Measurements from ENCODE around the gene ASPSCR1. TPM values are rescaled to one million over a fixed set of nuclear protein-coding genes. Genes with fewer than 3 reads are reported as not detected.

The ASPSCR1 gene
- total RNA-seq, 1 experiment from 2014 or later, result 40.6 TPM

GRCh38 chr17:81961521-81962498 is 15.6 kb upstream of the ASPSCR1 start:
- H3K9me3 ChIP-seq (replicated peaks), result peaks cover 4% of the 10 kb centered on the region; the same call in 1 of the 2 replicates
- no peak overlapping the region for H3K4me3 ChIP-seq
- peaks cover 31% of the 10 kb centered on the region for H3K4me1 ChIP-seq
- DNase-seq, result no peak
- peaks cover 5% of the 10 kb centered on the region; the same call in 1 of the 2 replicates for H3K27me3 ChIP-seq
- no peaks in the 10 kb centered on the region for H3K36me3 ChIP-seq
- H3K27ac ChIP-seq, result no peak overlapping the region

- Histone ChIP-seq H3K9me3 (replicated peaks) (peaks cover 4% of the 10 kb centered on the region; the same call in 1 of the 2 replicates), H3K36me3 (no peaks in the 10 kb centered on the region), H3K27me3 (no peaks in the 10 kb centered on the region; the same call in 1 of the 2 replicates), H3K4me3 (no peak overlapping the region), H3K4me1 (peaks cover 39% of the 10 kb centered on the region), H3K27ac (no peak overlapping the region)
- DNase-seq, result peak; percentile 82 to 86
Measured at GRCh38 chr17:81962499-81963441, 14.7 kb upstream of the ASPSCR1 start.

- Histone ChIP-seq H3K9me3 (replicated peaks) (no peaks in the 10 kb centered on the region), H3K27me3 (no peaks in the 10 kb centered on the region; the same call in 1 of the 2 replicates), H3K4me1 (peaks cover 39% of the 10 kb centered on the region), H3K27ac (no peak overlapping the region), H3K4me3 (no peak overlapping the region), H3K36me3 (no peaks in the 10 kb centered on the region)
- DNase-seq, result no peak
Measured at GRCh38 chr17:81964081-81964849, 13.2 kb upstream of the ASPSCR1 start.

GRCh38 chr17:81966343-81967243 is 10.8 kb upstream of the ASPSCR1 start:
- H3K4me1 ChIP-seq, result peaks cover 39% of the 10 kb centered on the region
- no peaks in the 10 kb centered on the region for H3K36me3 ChIP-seq
- no peaks in the 10 kb centered on the region for H3K9me3 ChIP-seq (replicated peaks)
- no peaks in the 10 kb centered on the region; the same call in 1 of the 2 replicates for H3K27me3 ChIP-seq
- H3K27ac ChIP-seq, result peak overlapping the region; percentile 88
- DNase-seq, result peak; percentile 100
- H3K4me3 ChIP-seq, result peak overlapping the region; percentile 50

- Histone ChIP-seq H3K36me3 (no peaks in the 10 kb centered on the region), H3K4me1 (peaks cover 34% of the 10 kb centered on the region), H3K27ac (peak overlapping the region; percentile 88), H3K9me3 (replicated peaks) (no peaks in the 10 kb centered on the region), H3K27me3 (no peaks in the 10 kb centered on the region; the same call in 1 of the 2 replicates), H3K4me3 (peak overlapping the region; percentile 50)
- no peak for DNase-seq
Measured at GRCh38 chr17:81967244-81967532, 10.2 kb upstream of the ASPSCR1 start.

- Histone ChIP-seq H3K4me3 (peak overlapping the region; percentile 50), H3K36me3 (no peaks in the 10 kb centered on the region), H3K4me1 (peaks cover 28% of the 10 kb centered on the region), H3K27ac (peak overlapping the region; percentile 88), H3K27me3 (no peaks in the 10 kb centered on the region; the same call in 1 of the 2 replicates), H3K9me3 (replicated peaks) (no peaks in the 10 kb centered on the region)
- DNase-seq, result peak; percentile 100
Measured at GRCh38 chr17:81967533-81968395, 9.7 kb upstream of the ASPSCR1 start.

- Histone ChIP-seq H3K27ac (peak overlapping the region; percentile 88), H3K4me3 (peak overlapping the region; percentile 50), H3K27me3 (no peaks in the 10 kb centered on the region), H3K36me3 (no peaks in the 10 kb centered on the region), H3K9me3 (replicated peaks) (no peaks in the 10 kb centered on the region; the same call in 1 of the 2 replicates), H3K4me1 (peaks cover 22% of the 10 kb centered on the region)
- DNase-seq, result no peak
Measured at GRCh38 chr17:81968396-81968745, 9.1 kb upstream of the ASPSCR1 start.

GRCh38 chr17:81968850-81969812 is 8.3 kb upstream of the ASPSCR1 start:
- Histone ChIP-seq H3K4me3 (no peak overlapping the region), H3K27me3 (no peaks in the 10 kb centered on the region), H3K4me1 (peaks cover 16% of the 10 kb centered on the region), H3K36me3 (no peaks in the 10 kb centered on the region), H3K27ac (no peak overlapping the region), H3K9me3 (replicated peaks) (peaks cover 3% of the 10 kb centered on the region)
- DNase-seq, result no peak

GRCh38 chr17:81973432-81973831 is 4.0 kb upstream of the ASPSCR1 start:
- DNase-seq, result no peak
- peaks cover 3% of the 10 kb centered on the region for H3K9me3 ChIP-seq (replicated peaks)
- H3K36me3 ChIP-seq, result no peaks in the 10 kb centered on the region
- no peaks in the 10 kb centered on the region for H3K27me3 ChIP-seq
- H3K4me1 ChIP-seq, result peaks cover 9% of the 10 kb centered on the region
- no peak overlapping the region for H3K4me3 ChIP-seq
- no peak overlapping the region for H3K27ac ChIP-seq

- Histone ChIP-seq H3K36me3 (no peaks in the 10 kb centered on the region; the same call in 1 of the 2 replicates), H3K27me3 (no peaks in the 10 kb centered on the region), H3K27ac (peak overlapping the region; percentile 80), H3K4me1 (peaks cover 10% of the 10 kb centered on the region), H3K4me3 (peak overlapping the region; percentile 85), H3K9me3 (replicated peaks) (peaks cover 3% of the 10 kb centered on the region)
- peak; percentile 66 to 68 for DNase-seq
Measured at GRCh38 chr17:81976332-81977210, 858 bp upstream of the ASPSCR1 start.

Measured in SJCRH30 (cell line).